Muscle layer of duodenum (tissue), 2 donors: Measurements from ENCODE around the gene DIP2C.
"Not testable (repeated sequence)": the region's sequence is repeated elsewhere in the genome, so short reads cannot be mapped to it uniquely, and the experiment has no call there.

ENCODE experiments used
- H3K27ac ChIP-seq: one replicate; pipeline ENCODE4 v1.7.0; 2013; ENCODE audit warnings: mild to moderate bottlenecking, low read length
- H3K27me3 ChIP-seq: one replicate; pipeline ENCODE4 v1.7.0; 2013; ENCODE audit warnings: low read depth, mild to moderate bottlenecking, control low read depth, low read length
- H3K36me3 ChIP-seq, 2 donors: one replicate each; pipeline ENCODE4 v1.7.0; 2013; ENCODE audit warnings: low read length in 2 of 2, control low read depth in 1 of 2, mild to moderate bottlenecking in 1 of 2; ENCODE audit not compliant: insufficient read depth in 2 of 2, control insufficient read depth in 1 of 2
- H3K4me1 ChIP-seq, 2 donors: one replicate each; pipeline ENCODE4 v1.7.0; 2013; ENCODE audit warnings: low read length in 2 of 2, mild to moderate bottlenecking in 2 of 2, control low read depth in 1 of 2, moderate library complexity in 1 of 2; ENCODE audit not compliant: insufficient read depth in 2 of 2, control insufficient read depth in 1 of 2
- H3K4me3 ChIP-seq, 2 donors: one replicate each; pipeline ENCODE4 v1.7.0; 2013; ENCODE audit warnings: low read length in 2 of 2, low read depth in 1 of 2, mild to moderate bottlenecking in 1 of 2
- H3K9me3 ChIP-seq, 2 donors: one replicate each; pipeline ENCODE4 v1.7.0; 2013; ENCODE audit warnings: low read length in 2 of 2, control low read depth in 1 of 2, mild to moderate bottlenecking in 1 of 2; ENCODE audit not compliant: control insufficient read depth in 1 of 2
- donor health status: healthy.

The DIP2C gene

GRCh38 chr10:538895-539294 lies 150.6 kb downstream of the DIP2C start:
- H3K9me3 ChIP-seq, result no peaks in the 10 kb centered on the region
- no peak overlapping the region for H3K4me3 ChIP-seq
- H3K27ac ChIP-seq, result no peak overlapping the region
- no peaks in the 10 kb centered on the region for H3K36me3 ChIP-seq
- H3K4me1 ChIP-seq, result peaks cover 0 to 20% of the 10 kb centered on the region in 2 donors
- no peaks in the 10 kb centered on the region for H3K27me3 ChIP-seq

DNA sequence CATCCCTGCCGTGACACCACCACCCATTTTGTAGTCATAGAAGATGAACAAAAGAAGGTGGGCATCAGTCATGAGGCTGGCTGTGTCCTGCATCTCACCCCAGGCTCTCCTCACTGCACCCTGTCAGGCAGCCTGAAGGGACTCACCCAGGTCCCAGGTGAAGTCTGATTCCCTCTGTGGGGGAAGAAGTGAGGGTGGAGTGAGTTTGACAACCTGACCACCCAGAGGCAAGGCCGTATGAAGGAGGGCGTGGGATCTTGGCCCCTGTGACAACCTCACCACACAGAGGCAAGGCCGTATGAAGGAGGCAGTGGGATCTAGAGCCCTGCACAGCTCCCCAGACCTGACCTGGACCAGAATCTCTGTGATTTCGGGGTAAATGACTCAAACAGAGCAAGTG lies 152.5 kb downstream of the DIP2C start:
- Histone ChIP-seq H3K9me3 (no peaks in the 10 kb centered on the region), H3K27ac (no peak overlapping the region), H3K36me3 (no peaks in the 10 kb centered on the region), H3K4me3 (no peak overlapping the region), H3K4me1 (peaks cover 0 to 14% of the 10 kb centered on the region in 2 donors), H3K27me3 (no peaks in the 10 kb centered on the region)

DNA sequence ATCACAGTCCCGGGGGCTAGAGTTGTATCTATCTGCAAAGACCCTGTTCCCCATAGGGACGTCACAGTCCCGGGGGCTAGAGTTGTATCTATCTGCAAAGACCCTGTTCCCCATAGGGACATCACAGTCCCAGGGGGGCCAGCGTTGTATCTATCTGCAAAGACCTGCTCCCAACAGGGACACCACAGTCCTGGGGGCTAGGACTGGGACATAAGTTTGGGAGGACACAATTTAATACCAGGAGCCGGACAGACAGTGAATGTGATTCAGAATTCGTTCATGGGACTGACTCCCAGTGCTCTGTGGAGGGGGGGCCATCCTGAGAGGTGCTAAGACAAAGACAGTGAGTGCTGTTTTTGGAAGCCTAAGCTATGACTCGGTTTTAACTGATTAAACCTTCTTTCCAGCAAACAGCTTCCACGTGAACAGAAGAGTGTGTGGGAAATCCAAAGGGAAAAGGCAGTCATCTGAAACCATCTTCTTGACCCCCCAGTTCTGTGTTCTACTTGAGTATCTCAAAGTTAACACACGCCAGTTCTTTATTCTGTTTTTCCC lies 153.0 kb downstream of the DIP2C start:
- no peak overlapping the region for H3K27ac ChIP-seq
- H3K27me3 ChIP-seq, result no peaks in the 10 kb centered on the region
- no peaks in the 10 kb centered on the region for H3K9me3 ChIP-seq
- no peak overlapping the region for H3K4me3 ChIP-seq
- peaks cover 0 to 10% of the 10 kb centered on the region in 2 donors for H3K4me1 ChIP-seq
- no peaks in the 10 kb centered on the region for H3K36me3 ChIP-seq

DNA sequence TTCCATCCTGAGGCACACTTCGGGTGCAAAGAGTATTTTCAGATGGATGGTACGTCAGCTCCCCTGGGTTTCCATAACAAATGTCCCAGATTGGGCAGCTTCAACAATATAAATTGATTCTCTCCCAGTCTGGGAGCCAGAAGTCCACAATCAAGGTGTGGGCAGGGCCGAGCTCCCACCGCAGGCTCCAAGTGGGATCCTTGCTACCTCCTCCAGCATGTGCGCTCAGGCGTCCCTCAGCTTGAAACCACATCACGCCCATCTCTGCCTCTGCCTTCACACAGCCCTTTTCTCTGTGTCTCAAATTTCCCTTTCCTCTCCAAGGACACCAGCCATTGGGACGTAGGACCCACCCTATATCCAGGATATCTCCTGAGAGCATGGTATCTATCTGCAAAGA lies 153.5 kb downstream of the DIP2C start:
- no peak overlapping the region for H3K27ac ChIP-seq
- H3K36me3 ChIP-seq, result no peaks in the 10 kb centered on the region
- H3K27me3 ChIP-seq, result no peaks in the 10 kb centered on the region
- H3K4me3 ChIP-seq, result no peak overlapping the region
- no peaks in the 10 kb centered on the region for H3K9me3 ChIP-seq
- peaks cover 0 to 10% of the 10 kb centered on the region in 2 donors for H3K4me1 ChIP-seq

DNA sequence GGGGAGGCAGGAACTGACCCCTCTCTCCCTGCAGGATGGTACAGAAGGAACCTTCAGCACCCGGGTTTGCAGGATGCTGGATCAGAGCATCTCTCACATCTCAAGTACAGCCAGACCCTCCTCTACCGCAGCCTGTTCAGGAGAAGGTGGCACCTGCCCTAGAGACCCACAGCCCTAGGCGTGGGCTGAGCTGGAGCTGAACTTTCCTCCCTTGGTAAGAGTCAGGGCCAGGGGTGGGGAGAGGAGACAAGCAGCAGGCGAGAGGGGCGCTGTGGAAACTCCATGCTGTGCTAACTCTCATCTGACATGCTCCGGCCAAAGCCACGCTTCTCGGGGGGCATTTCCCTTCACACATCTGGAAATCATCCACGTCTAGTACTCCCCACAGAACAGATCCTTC lies 154.4 kb downstream of the DIP2C start:
- no peak overlapping the region for H3K27ac ChIP-seq
- no peak overlapping the region for H3K4me3 ChIP-seq
- H3K36me3 ChIP-seq, result no peaks in the 10 kb centered on the region
- H3K9me3 ChIP-seq, result no peaks in the 10 kb centered on the region
- H3K27me3 ChIP-seq, result no peaks in the 10 kb centered on the region
- peaks cover 0 to 13% of the 10 kb centered on the region in 2 donors for H3K4me1 ChIP-seq

- no peaks in the 10 kb centered on the region for H3K27me3 ChIP-seq
- H3K36me3 ChIP-seq, result no peaks in the 10 kb centered on the region
- no peak overlapping the region for H3K27ac ChIP-seq
- H3K4me1 ChIP-seq, result peaks cover 0 to 20% of the 10 kb centered on the region in 2 donors
- H3K4me3 ChIP-seq, result no peak overlapping the region
- no peaks in the 10 kb centered on the region for H3K9me3 ChIP-seq
Measured at GRCh38 chr10:534047-534566, 155.4 kb downstream of the DIP2C start.

DNA sequence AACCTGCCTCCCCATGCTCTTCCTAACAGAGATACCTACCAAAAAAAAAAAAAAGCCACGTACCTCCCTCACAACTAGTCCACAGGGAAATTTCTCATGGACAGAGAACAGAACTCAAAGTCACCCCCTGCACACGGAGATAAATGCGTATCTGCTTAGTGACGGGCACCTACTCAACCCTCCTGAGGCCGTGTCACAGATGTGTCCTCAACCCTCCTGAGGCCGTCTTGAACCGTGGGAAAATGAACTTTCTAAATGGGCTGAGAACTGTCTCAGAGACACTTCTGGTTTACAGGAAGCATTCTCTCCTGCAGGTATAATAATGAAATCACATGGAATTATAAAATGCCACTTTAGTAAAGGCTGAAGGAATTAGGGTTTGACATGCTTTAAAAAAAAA lies 155.9 kb downstream of the DIP2C start:
- Histone ChIP-seq H3K27ac (no peak overlapping the region), H3K4me1 (peaks cover 0 to 20% of the 10 kb centered on the region in 2 donors), H3K27me3 (no peaks in the 10 kb centered on the region), H3K4me3 (no peak overlapping the region), H3K9me3 (no peaks in the 10 kb centered on the region), H3K36me3 (no peaks in the 10 kb centered on the region)

DNA sequence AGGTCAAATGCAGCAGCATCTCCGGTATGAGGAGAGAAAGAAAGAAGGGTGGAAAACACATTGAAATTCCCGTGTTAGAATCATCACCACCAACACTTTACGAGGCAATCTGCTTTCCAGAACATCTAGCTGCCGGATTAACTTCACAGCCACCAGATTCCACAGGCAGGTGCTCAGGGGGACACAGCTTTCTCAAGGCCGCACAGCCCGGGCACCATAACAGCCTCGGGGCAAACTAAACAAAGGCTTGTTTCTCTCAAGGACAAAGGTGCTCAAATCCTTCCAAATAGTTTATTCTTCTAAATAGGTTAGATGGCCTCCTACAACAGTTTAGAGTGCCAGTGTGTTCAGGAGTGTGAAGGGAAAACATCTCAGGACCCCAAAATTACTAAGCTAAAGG lies 156.3 kb downstream of the DIP2C start:
- no peak overlapping the region for H3K4me3 ChIP-seq
- H3K27me3 ChIP-seq, result no peaks in the 10 kb centered on the region
- no peaks in the 10 kb centered on the region for H3K9me3 ChIP-seq
- H3K4me1 ChIP-seq, result peaks cover 0 to 20% of the 10 kb centered on the region in 2 donors
- H3K27ac ChIP-seq, result no peak overlapping the region
- H3K36me3 ChIP-seq, result no peaks in the 10 kb centered on the region

- peaks cover 0 to 20% of the 10 kb centered on the region in 2 donors for H3K4me1 ChIP-seq
- H3K27me3 ChIP-seq, H3K36me3 ChIP-seq, H3K9me3 ChIP-seq, H3K4me3 ChIP-seq, H3K27ac ChIP-seq: not testable (repeated sequence)
Measured at GRCh38 chr10:532331-532730, 157.1 kb downstream of the DIP2C start.

- no peak overlapping the region for H3K4me3 ChIP-seq
- H3K4me1 ChIP-seq, result peaks cover 0 to 20% of the 10 kb centered on the region in 2 donors
- no peaks in the 10 kb centered on the region for H3K36me3 ChIP-seq
- H3K27me3 ChIP-seq, result no peaks in the 10 kb centered on the region
- H3K27ac ChIP-seq, result no peak overlapping the region
- no peaks in the 10 kb centered on the region for H3K9me3 ChIP-seq
Measured at GRCh38 chr10:531541-531940, 157.9 kb downstream of the DIP2C start.

- no peak overlapping the region for H3K27ac ChIP-seq
- H3K4me3 ChIP-seq, result no peak overlapping the region
- no peaks in the 10 kb centered on the region for H3K36me3 ChIP-seq
- H3K4me1 ChIP-seq, result peaks cover 0 to 15% of the 10 kb centered on the region in 2 donors
- H3K9me3 ChIP-seq, result no peaks in the 10 kb centered on the region
- H3K27me3 ChIP-seq, result no peaks in the 10 kb centered on the region
Measured at GRCh38 chr10:530717-531116, 158.8 kb downstream of the DIP2C start.
